ENCODE data around the gene TTN. TPM values are rescaled to one million over a fixed set of nuclear protein-coding genes. Genes with fewer than 3 reads are reported as not detected.

The TTN gene
- total and polyA plus RNA-seq, 10 of the 15 experiments (the other 5 are each of a cell fraction or from before 2014, with no cell fraction given), result 0.15 to 9.0 (median 1.8) TPM

DNA sequence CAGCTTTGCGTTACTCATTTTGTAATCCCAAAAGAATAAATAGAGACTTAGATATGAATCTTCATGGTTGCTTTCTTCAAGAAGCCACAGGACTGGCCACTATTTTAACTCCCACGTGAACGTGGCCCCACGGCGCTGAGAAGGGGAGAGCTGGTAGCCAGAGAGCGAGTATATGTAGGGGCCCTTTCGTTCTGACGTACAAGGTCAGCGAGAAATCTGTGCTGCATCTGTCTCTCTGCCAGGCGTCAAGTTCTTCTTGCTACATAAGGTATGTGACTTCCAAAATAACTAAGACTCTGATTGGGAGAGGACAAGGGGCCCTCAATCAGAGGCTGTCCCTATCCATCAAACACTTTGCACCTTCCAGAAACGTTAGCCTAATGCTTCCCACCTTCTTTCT, 177.8 kb downstream of the TTN start:
- H3K36me3 ChIP-seq (ENCODE audit: control insufficient read depth in 2 of 2, insufficient read depth in 2 of 2, low read length in 1 of 2), result no peaks in the 10 kb centered on the region; a peak in 1 of 4 replicates
- in situ Hi-C loops (cut with MboI) (no loop called here), intact Hi-C loops (cut with micrococcal nuclease; ENCODE audit: unreplicated experiment) (no loop called here)
- H3K27ac ChIP-seq (ENCODE audit: control insufficient read depth, insufficient read depth), result no peak overlapping the region
- WGBS (ENCODE audit: insufficient coverage, insufficient replicate concordance, low lambda C conversion rate, missing lambda C conversion rate), result 80% methylated on average over 11 of the region's 11 CpGs
- no peaks in the 10 kb centered on the region for H3K79me2 ChIP-seq (ENCODE audit: control insufficient read depth, insufficient read depth, low read length)
- H3K27me3 ChIP-seq (replicated peaks in 1 of 2; ENCODE audit: control insufficient read depth in 2 of 2, insufficient read depth in 2 of 2, low read length in 1 of 2), result no peaks in the 10 kb centered on the region
- no peak overlapping the region for H3K4me3 ChIP-seq
- RAD21 ChIA-PET (ENCODE audit: unreplicated experiment), result no interaction called here
- no peak overlapping the region for H2AFZ ChIP-seq (ENCODE audit: control insufficient read depth, low read depth, low read length)
- no peak for DNase-seq (ENCODE audit: low read depth, low spot score)
- POLR2A ChIA-PET, result no interaction called here
- CTCF ChIA-PET, result no interaction called here
- no peaks in the 10 kb centered on the region for H3K9me3 ChIP-seq (replicated peaks; ENCODE audit: control insufficient read depth, insufficient read depth, low read length)
- H3K4me1 ChIP-seq (ENCODE audit: control insufficient read depth, insufficient read depth, low read length), result no peaks in the 10 kb centered on the region
- no TSS peak for BruUV-seq (replicated peaks)
- TF ChIP-seq, protein P1, sequence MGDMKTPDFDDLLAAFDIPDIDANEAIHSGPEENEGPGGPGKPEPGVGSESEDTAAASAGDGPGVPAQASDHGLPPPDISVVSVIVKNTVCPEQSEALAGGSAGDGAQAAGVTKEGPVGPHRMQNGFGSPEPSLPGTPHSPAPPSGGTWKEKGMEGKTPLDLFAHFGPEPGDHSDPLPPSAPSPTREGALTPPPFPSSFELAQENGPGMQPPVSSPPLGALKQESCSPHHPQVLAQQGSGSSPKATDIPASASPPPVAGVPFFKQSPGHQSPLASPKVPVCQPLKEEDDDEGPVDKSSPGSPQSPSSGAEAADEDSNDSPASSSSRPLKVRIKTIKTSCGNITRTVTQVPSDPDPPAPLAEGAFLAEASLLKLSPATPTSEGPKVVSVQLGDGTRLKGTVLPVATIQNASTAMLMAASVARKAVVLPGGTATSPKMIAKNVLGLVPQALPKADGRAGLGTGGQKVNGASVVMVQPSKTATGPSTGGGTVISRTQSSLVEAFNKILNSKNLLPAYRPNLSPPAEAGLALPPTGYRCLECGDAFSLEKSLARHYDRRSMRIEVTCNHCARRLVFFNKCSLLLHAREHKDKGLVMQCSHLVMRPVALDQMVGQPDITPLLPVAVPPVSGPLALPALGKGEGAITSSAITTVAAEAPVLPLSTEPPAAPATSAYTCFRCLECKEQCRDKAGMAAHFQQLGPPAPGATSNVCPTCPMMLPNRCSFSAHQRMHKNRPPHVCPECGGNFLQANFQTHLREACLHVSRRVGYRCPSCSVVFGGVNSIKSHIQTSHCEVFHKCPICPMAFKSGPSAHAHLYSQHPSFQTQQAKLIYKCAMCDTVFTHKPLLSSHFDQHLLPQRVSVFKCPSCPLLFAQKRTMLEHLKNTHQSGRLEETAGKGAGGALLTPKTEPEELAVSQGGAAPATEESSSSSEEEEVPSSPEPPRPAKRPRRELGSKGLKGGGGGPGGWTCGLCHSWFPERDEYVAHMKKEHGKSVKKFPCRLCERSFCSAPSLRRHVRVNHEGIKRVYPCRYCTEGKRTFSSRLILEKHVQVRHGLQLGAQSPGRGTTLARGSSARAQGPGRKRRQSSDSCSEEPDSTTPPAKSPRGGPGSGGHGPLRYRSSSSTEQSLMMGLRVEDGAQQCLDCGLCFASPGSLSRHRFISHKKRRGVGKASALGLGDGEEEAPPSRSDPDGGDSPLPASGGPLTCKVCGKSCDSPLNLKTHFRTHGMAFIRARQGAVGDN (IDR thresholded peaks at IDR 0.05), result no peak
- no peak for TF ChIP-seq SIN3A (IDR thresholded peaks at IDR 0.05; ENCODE audit: low read depth, low read length)
- TF ChIP-seq SMARCA5 (IDR thresholded peaks at IDR 0.05), result no peak
- no peak for TF ChIP-seq KAT2A (conservative IDR thresholded peaks at IDR 0.05; ENCODE audit: control insufficient read depth, low read depth, low read length)
- TF ChIP-seq RFX5 (IDR thresholded peaks at IDR 0.05; ENCODE audit: low read depth, low read length), result no peak
- TF ChIP-seq POU2F2 (IDR thresholded peaks at IDR 0.05; ENCODE audit: borderline replicate concordance, low read depth, low read length), result no peak
- TF ChIP-seq, protein P2, sequence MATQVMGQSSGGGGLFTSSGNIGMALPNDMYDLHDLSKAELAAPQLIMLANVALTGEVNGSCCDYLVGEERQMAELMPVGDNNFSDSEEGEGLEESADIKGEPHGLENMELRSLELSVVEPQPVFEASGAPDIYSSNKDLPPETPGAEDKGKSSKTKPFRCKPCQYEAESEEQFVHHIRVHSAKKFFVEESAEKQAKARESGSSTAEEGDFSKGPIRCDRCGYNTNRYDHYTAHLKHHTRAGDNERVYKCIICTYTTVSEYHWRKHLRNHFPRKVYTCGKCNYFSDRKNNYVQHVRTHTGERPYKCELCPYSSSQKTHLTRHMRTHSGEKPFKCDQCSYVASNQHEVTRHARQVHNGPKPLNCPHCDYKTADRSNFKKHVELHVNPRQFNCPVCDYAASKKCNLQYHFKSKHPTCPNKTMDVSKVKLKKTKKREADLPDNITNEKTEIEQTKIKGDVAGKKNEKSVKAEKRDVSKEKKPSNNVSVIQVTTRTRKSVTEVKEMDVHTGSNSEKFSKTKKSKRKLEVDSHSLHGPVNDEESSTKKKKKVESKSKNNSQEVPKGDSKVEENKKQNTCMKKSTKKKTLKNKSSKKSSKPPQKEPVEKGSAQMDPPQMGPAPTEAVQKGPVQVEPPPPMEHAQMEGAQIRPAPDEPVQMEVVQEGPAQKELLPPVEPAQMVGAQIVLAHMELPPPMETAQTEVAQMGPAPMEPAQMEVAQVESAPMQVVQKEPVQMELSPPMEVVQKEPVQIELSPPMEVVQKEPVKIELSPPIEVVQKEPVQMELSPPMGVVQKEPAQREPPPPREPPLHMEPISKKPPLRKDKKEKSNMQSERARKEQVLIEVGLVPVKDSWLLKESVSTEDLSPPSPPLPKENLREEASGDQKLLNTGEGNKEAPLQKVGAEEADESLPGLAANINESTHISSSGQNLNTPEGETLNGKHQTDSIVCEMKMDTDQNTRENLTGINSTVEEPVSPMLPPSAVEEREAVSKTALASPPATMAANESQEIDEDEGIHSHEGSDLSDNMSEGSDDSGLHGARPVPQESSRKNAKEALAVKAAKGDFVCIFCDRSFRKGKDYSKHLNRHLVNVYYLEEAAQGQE (IDR thresholded peaks at IDR 0.05; ENCODE audit: low read depth, low read length), result no peak
- no peak for TF ChIP-seq ZNF384 (IDR thresholded peaks at IDR 0.05; ENCODE audit: borderline replicate concordance, low read depth, low read length)
- no peak for TF ChIP-seq NR2F1 (conservative IDR thresholded peaks at IDR 0.05)
- TF ChIP-seq, protein P3, sequence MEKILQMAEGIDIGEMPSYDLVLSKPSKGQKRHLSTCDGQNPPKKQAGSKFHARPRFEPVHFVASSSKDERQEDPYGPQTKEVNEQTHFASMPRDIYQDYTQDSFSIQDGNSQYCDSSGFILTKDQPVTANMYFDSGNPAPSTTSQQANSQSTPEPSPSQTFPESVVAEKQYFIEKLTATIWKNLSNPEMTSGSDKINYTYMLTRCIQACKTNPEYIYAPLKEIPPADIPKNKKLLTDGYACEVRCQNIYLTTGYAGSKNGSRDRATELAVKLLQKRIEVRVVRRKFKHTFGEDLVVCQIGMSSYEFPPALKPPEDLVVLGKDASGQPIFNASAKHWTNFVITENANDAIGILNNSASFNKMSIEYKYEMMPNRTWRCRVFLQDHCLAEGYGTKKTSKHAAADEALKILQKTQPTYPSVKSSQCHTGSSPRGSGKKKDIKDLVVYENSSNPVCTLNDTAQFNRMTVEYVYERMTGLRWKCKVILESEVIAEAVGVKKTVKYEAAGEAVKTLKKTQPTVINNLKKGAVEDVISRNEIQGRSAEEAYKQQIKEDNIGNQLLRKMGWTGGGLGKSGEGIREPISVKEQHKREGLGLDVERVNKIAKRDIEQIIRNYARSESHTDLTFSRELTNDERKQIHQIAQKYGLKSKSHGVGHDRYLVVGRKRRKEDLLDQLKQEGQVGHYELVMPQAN (conservative IDR thresholded peaks at IDR 0.05), result no peak
- TF ChIP-seq CEBPB (IDR thresholded peaks at IDR 0.05; ENCODE audit: borderline replicate concordance in 1 of 2, low read depth in 2 of 2, low read length in 2 of 2), result no peak
- TF ChIP-seq, protein P4, sequence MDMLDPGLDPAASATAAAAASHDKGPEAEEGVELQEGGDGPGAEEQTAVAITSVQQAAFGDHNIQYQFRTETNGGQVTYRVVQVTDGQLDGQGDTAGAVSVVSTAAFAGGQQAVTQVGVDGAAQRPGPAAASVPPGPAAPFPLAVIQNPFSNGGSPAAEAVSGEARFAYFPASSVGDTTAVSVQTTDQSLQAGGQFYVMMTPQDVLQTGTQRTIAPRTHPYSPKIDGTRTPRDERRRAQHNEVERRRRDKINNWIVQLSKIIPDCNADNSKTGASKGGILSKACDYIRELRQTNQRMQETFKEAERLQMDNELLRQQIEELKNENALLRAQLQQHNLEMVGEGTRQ (IDR thresholded peaks at IDR 0.05; ENCODE audit: borderline replicate concordance, low read depth, low read length), result no peak
- no peak for TF ChIP-seq BACH1 (IDR thresholded peaks at IDR 0.05; ENCODE audit: borderline replicate concordance)
- TF ChIP-seq IKZF1 (conservative IDR thresholded peaks at IDR 0.05), result no peak
- TF ChIP-seq ZZZ3 (IDR thresholded peaks at IDR 0.05; ENCODE audit: control insufficient read depth, insufficient read length, low read depth), result no peak
- no peak for TF ChIP-seq RCOR1 (conservative IDR thresholded peaks at IDR 0.05; ENCODE audit: low read depth, low read length)
- no peak for FAIRE-seq
- H3K9ac ChIP-seq (ENCODE audit: control insufficient read depth, insufficient read depth, low read length), result no peak overlapping the region
- no peaks in the 10 kb centered on the region for H4K20me1 ChIP-seq (ENCODE audit: control insufficient read depth, insufficient read depth)
- ATAC-seq, result no peak
- H3K4me2 ChIP-seq (ENCODE audit: control insufficient read depth, insufficient read depth), result no peak overlapping the region
- SMC1A ChIA-PET (ENCODE audit: uncharacterized antibody, unreplicated experiment), result no interaction called here

Data from GM12878 (cell line).